SKM-1 (cell line): Measurements from ENCODE around the gene OMA1.
"Not testable (repeated sequence)": the region's sequence is repeated elsewhere in the genome, so short reads cannot be mapped to it uniquely, and the experiment has no call there.

Experiments used
- DNase-seq: peaks from one replicate; lab custom pipeline; 2025; ENCODE audit not compliant: unreplicated experiment; lab: John Stamatoyannopoulos, UW

The OMA1 gene

GRCh38 chr1:58529284-58529683 lies 17.2 kb downstream of the OMA1 start:
- DNase-seq: no peak

- no peak for DNase-seq
These were observed 18.0 kb downstream of the OMA1 start for GRCh38 chr1:58528518-58528917.

- no peak for DNase-seq
These were observed 22.1 kb downstream of the OMA1 start for GRCh38 chr1:58524353-58524945.

GRCh38 chr1:58515794-58516401 lies 30.6 kb downstream of the OMA1 start:
- DNase-seq: no peak

- no peak for DNase-seq
These were observed 32.6 kb downstream of the OMA1 start for GRCh38 chr1:58513956-58514355.

DNA sequence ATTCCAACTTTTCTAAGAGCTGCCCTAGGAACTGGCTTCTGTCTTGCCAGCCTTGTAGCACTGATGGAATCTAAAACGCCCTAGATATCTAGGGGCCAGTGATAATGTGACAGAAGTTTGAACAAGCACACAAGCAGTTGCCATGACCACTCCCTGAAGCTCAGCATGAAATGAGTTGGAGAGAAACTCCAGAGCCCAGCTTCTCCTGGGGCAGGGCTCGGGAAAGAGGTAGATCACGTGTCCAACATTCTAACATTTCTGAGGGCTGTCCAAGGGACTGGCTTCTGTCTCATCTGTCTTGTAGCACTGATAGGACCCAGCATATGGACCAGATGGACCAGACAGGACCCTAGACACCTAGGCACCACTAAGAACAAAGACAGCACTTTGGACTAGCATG lies 37.9 kb downstream of the OMA1 start:
- no peak for DNase-seq

- no peak for DNase-seq
These were observed 41.2 kb downstream of the OMA1 start for GRCh38 chr1:58505286-58505685.

DNA sequence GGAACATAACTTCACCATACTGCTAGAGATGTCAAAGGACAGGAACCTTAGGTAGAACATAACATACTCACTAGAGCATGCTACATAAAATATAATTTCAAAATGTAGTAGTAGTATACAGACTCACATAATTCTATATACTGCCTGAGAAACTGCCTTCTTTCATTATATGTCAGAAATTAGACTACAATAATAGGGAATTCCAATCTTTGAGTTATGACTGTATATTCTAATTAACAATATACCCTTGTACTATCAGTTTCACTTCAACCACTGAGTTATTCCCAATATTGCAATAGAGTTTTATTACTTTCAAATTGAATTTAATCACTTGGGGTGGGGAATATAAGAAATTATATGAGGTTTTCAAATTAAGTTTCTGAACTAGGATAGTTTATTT lies 44.0 kb downstream of the OMA1 start:
- no peak for DNase-seq

DNA sequence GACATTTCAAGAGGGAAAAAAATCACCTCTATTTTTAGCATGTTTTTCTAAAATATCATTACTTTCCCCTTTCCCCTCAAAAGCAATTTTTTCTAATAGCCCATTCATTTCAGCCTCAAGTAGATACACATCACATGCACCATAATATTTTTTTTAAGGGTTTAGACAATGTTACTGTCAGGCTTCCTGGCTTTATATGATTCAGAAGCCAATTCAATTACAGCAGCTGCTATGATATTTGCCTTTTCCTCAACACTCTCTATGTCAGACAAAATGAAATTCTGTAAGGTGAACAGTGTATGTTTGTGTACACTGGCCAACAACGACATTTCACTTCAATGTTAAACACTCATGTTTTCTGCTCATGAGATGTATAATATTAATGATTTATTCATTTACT lies 46.5 kb downstream of the OMA1 start:
- DNase-seq: no peak

GRCh38 chr1:58497499-58497898 lies 49.0 kb downstream of the OMA1 start:
- DNase-seq: no peak

GRCh38 chr1:58496042-58496441 lies 50.5 kb downstream of the OMA1 start:
- DNase-seq: no peak

- not testable (repeated sequence) for DNase-seq
These were observed 57.6 kb downstream of the OMA1 start for GRCh38 chr1:58488914-58489313.

DNA sequence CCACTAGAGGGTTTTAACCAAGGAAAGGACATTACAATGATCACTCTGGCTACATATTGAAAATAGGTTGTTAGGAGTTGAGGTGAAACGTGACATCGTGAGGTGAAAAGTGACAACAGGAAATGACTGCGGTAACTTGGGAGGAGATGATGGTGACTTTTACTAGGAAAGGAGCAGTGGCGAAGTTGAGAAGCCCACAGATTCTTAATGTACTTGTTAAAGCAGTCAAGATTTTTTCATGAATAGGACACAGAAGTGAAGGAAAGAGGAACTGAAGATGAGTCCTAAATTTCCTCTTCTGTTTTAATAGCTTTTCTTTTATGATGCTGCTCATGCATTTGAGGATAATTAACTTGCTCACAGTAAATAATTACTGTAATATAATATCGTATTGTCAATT lies 59.5 kb downstream of the OMA1 start:
- DNase-seq: no peak

GRCh38 chr1:58481962-58482361 lies 64.6 kb downstream of the OMA1 start:
- no peak for DNase-seq

- DNase-seq: no peak
These were observed 66.3 kb downstream of the OMA1 start for GRCh38 chr1:58480191-58480590.

DNA sequence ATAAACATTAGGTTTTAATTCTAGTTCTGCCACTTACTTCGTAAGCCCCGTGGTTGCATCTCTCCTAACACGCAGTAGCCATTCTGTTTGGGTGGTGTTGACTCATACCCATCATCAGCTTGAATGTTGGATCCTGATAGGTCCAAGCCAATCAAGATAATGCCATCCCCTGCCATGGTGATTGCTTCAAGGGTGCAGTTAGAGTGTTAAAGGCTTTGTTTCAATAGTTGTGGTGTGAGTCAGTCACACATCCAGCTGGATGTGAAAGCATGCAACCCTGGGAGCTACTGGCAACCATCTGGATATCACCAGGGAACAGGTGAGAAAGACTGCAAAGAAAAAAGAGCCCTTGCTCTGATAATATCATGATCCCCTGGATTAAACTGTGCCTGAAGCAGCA lies 69.1 kb downstream of the OMA1 start:
- DNase-seq: no peak

GRCh38 chr1:58476179-58476578 lies 70.3 kb downstream of the OMA1 start:
- no peak for DNase-seq

- no peak for DNase-seq
These were observed 77.0 kb downstream of the OMA1 start for GRCh38 chr1:58469476-58469875.

GRCh38 chr1:58469016-58469415 lies 77.5 kb downstream of the OMA1 start:
- DNase-seq: no peak

- DNase-seq: no peak
These were observed 77.9 kb downstream of the OMA1 start for GRCh38 chr1:58468612-58469011.

DNA sequence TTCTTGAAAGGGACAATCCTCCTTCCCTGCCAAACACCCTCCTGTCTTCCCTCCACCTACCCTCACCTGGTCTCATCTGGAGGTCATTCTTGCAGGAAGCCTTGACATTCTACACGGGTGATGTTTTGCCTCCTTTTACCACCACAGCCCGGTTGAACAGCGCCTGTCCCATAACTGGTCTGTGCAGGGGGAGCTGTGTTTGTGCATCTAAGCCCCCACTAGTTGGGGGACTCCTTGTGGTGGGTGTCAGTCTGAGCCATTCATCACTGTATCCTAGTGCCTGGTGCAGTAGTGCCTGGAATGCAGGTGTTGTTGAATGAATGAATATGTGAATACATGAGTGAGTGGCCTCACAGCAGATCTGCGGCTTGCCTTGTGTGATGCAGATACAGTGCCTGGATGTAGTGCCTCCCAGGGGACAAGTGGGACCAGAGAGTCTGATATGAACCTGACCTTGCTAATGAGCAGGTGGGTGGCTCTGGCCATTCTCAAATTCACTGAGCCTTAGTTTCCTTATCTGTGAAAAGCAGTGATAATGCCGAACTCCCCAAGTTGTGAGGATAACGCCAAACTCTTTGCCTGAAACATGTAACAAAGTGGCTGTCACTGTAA lies 79.8 kb downstream of the OMA1 start:
- no peak for DNase-seq

DNA sequence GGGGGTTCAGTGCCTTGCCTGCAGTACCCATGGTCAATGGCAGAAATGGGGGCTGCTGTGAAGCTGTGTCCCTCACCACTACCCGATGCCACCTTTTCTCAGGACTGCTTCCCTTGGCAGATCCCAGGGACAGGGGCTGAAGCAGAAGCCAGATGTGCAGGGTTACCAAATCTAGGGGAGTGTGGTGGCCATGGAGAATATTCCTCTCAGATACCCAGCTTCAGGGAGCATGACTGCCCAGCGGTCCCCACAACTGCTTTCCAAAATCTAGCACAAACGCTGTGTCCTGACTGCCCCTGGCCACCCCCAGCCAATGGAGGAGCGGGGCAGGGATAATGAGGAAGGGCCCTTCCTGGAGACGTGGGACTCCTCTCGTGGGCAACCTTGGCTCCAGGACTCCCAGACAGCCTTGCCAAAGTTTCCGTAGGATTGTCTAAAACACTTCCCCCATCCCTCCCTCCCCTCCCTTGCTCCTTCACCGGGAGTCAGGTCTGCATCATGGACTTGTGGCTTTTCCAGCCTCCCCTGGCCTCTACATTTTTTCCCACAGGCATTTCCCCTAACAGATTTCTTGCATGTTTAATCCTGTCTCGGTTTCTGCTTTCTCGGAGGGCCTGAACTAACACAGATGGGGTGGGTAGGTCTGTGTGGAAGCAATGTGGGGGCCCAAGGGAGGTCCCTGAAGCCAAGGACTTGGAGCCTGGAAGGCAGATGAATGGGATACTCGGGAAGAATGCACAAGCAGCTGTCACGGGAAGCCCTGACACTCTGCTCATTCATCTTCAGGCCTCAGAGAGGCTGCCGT lies 80.5 kb downstream of the OMA1 start:
- DNase-seq: no peak
